ENCODE measurements around the gene PYGL.

- TF ChIP-seq ZNF449 (tag by site-specific recombination; IDR thresholded peaks at IDR 0.05) = no peak
- no peak for TF ChIP-seq ZEB2 (tag by site-specific recombination; IDR thresholded peaks at IDR 0.05)
- no peak for TF ChIP-seq TSHZ1 (tag by site-specific recombination; IDR thresholded peaks at IDR 0.05; ENCODE audit: borderline replicate concordance)
- no peak for TF ChIP-seq ZSCAN18 (tag by site-specific recombination; IDR thresholded peaks at IDR 0.05)
- TF ChIP-seq ZFP3 (tag by site-specific recombination; IDR thresholded peaks at IDR 0.05; ENCODE audit: low read depth) = no peak
- TF ChIP-seq ZNF785 (tag by site-specific recombination; IDR thresholded peaks at IDR 0.05) = no peak
Measured at GRCh38 chr14:50932156-50932555, 12.1 kb downstream of the PYGL start.
